Measurements from ENCODE around the gene ZC3H4. TPM values are rescaled to one million over a fixed set of nuclear protein-coding genes. Genes with fewer than 3 reads are reported as not detected.
A peak's percentile ranks its signal among the peaks of the same experiment; 100 is the strongest.

Gene ZC3H4
- total RNA-seq, 1 donor from 2014 or later = 94.7 TPM

- TF ChIP-seq CTCF (IDR thresholded peaks at IDR 0.05; ENCODE audit: unreplicated experiment) = no peak
- H3K4me1 Mint-ChIP-seq (ENCODE audit: low read depth) = peaks cover 51% of the 10 kb centered on the region
- peak overlapping the region; percentile 0 for H3K4me3 Mint-ChIP-seq (ENCODE audit: low read depth)
- H3K9me3 Mint-ChIP-seq (ENCODE audit: low read depth) = no peaks in the 10 kb centered on the region
- no peaks in the 10 kb centered on the region for H3K27me3 Mint-ChIP-seq
- no peak for DNase-seq (ENCODE audit: low spot score, unreplicated experiment)
- peaks cover 25% of the 10 kb centered on the region for H3K36me3 Mint-ChIP-seq (ENCODE audit: insufficient read depth)
- H3K27ac Mint-ChIP-seq = peak overlapping the region; percentile 92
Observed at GRCh38 chr19:47094557-47095475, 18.8 kb downstream of the ZC3H4 start.

- H3K4me3 Mint-ChIP-seq (ENCODE audit: low read depth) = no peak overlapping the region
- no peaks in the 10 kb centered on the region for H3K9me3 Mint-ChIP-seq (ENCODE audit: low read depth)
- H3K27ac Mint-ChIP-seq = peak overlapping the region; percentile 63
- H3K4me1 Mint-ChIP-seq (ENCODE audit: low read depth) = peaks cover 42% of the 10 kb centered on the region
- TF ChIP-seq CTCF (IDR thresholded peaks at IDR 0.05; ENCODE audit: unreplicated experiment) = no peak
- DNase-seq (ENCODE audit: low spot score, unreplicated experiment) = no peak
- H3K36me3 Mint-ChIP-seq (ENCODE audit: insufficient read depth) = peaks cover 26% of the 10 kb centered on the region
- H3K27me3 Mint-ChIP-seq = no peaks in the 10 kb centered on the region
Observed at GRCh38 chr19:47093841-47094240, 19.7 kb downstream of the ZC3H4 start.

GRCh38 chr19:47093254-47093653, 20.3 kb downstream of the ZC3H4 start:
- Mint-ChIP-seq H3K27me3 (no peaks in the 10 kb centered on the region), H3K36me3 (ENCODE audit: insufficient read depth) (peaks cover 28% of the 10 kb centered on the region), H3K4me3 (ENCODE audit: low read depth) (no peak overlapping the region), H3K4me1 (ENCODE audit: low read depth) (peaks cover 38% of the 10 kb centered on the region), H3K9me3 (ENCODE audit: low read depth) (no peaks in the 10 kb centered on the region), H3K27ac (no peak overlapping the region)
- no peak for DNase-seq (ENCODE audit: low spot score, unreplicated experiment)
- no peak for TF ChIP-seq CTCF (IDR thresholded peaks at IDR 0.05; ENCODE audit: unreplicated experiment)

- Mint-ChIP-seq H3K4me3 (ENCODE audit: low read depth) (no peak overlapping the region), H3K9me3 (ENCODE audit: low read depth) (no peaks in the 10 kb centered on the region), H3K27me3 (no peaks in the 10 kb centered on the region), H3K36me3 (ENCODE audit: insufficient read depth) (peaks cover 38% of the 10 kb centered on the region), H3K4me1 (ENCODE audit: low read depth) (peaks cover 13% of the 10 kb centered on the region), H3K27ac (no peak overlapping the region)
- DNase-seq (ENCODE audit: low spot score, unreplicated experiment) = no peak
- no peak for TF ChIP-seq CTCF (IDR thresholded peaks at IDR 0.05; ENCODE audit: unreplicated experiment)
Observed at GRCh38 chr19:47089767-47090350, 23.7 kb downstream of the ZC3H4 start.

GRCh38 chr19:47086280-47086679, 27.3 kb downstream of the ZC3H4 start:
- H3K4me1 Mint-ChIP-seq (ENCODE audit: low read depth) = no peaks in the 10 kb centered on the region
- TF ChIP-seq CTCF (IDR thresholded peaks at IDR 0.05; ENCODE audit: unreplicated experiment) = no peak
- H3K27me3 Mint-ChIP-seq = no peaks in the 10 kb centered on the region
- DNase-seq (ENCODE audit: low spot score, unreplicated experiment) = no peak
- H3K4me3 Mint-ChIP-seq (ENCODE audit: low read depth) = no peak overlapping the region
- H3K9me3 Mint-ChIP-seq (ENCODE audit: low read depth) = no peaks in the 10 kb centered on the region
- peak overlapping the region; percentile 81 for H3K27ac Mint-ChIP-seq
- H3K36me3 Mint-ChIP-seq (ENCODE audit: insufficient read depth) = peaks cover 37% of the 10 kb centered on the region

Measured in progenitor cell of endocrine pancreas (in vitro differentiated cells).